ENCODE data around the gene C2orf69. TPM values are rescaled to one million over a fixed set of nuclear protein-coding genes. Genes with fewer than 3 reads are reported as not detected.

The C2orf69 gene, protein sequence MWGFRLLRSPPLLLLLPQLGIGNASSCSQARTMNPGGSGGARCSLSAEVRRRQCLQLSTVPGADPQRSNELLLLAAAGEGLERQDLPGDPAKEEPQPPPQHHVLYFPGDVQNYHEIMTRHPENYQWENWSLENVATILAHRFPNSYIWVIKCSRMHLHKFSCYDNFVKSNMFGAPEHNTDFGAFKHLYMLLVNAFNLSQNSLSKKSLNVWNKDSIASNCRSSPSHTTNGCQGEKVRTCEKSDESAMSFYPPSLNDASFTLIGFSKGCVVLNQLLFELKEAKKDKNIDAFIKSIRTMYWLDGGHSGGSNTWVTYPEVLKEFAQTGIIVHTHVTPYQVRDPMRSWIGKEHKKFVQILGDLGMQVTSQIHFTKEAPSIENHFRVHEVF
- total RNA-seq (10 to 100 TPM; 19.8 to 20.9 TPM), polyA plus RNA-seq (12.9 TPM)

DNA sequence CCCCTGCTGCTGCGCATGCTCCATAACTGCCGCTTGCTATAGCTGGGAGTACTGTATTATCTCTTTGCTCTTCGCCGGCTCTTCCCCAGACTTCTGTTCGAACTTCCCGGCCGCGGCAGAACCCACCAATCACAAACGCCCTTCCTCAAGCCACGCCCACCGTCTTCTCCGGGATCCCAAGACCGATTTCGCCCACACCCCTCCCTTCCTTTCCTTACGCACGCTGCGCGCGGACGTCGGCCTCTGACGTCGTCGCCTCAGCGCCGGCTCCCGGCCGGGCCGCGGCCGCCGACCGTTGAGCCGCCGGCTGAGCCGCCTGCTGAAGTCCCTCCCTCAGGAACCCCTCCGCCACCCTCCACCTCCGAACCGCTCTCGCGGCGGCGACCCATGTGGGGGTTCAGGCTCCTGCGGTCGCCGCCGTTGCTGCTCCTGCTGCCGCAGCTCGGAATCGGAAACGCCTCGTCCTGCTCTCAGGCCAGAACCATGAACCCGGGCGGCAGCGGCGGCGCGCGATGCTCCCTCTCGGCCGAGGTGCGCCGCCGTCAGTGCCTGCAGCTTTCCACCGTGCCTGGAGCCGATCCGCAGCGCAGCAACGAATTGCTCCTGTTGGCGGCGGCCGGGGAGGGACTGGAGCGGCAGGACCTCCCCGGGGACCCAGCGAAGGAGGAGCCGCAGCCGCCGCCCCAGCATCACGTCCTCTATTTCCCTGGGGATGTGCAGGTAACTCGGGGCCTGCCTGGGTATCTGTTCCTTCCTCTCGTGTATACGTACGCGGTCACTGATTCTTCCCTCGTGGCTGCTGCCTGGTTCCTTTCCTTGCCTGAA is at the start of gene C2orf69:
Gene C2orf69, plus strand, starts transcription at position 242 of the 825 bp plus-strand sequence. Its CDS starts 146 bp downstream, at position 388.
- POLR2A ChIA-PET: no interaction called here
- peak; percentile 80 to 89 (median 86) for DNase-seq
- peak within 1 kb of the TSS; percentile 81 for H3K27ac ChIP-seq (ENCODE audit: low read depth, low read length)
- peak within 1 kb of the TSS; percentile 94 for H3K4me3 ChIP-seq (ENCODE audit: low read length)
- peaks cover 2 to 14% of the 10 kb centered on the region in 2 donors for H3K27me3 Mint-ChIP-seq
- CTCF ChIA-PET: interaction anchor here (1.3 kb wide), 1 partner anchor 19 kb away, joined by 3 read pairs; no protein-coding TSS in a partner anchor
- H3K36me3 ChIP-seq (ENCODE audit: insufficient read depth, low read length): no peaks in the 10 kb centered on the region
- peaks cover 24% of the 10 kb centered on the region for H3K4me1 ChIP-seq (ENCODE audit: insufficient read depth, low read length)
- no peaks in the 10 kb centered on the region for H3K27me3 ChIP-seq (ENCODE audit: insufficient read depth, low read length, poor library complexity, severe bottlenecking)
- no peaks in the 10 kb centered on the region for H3K9me3 ChIP-seq (ENCODE audit: low read length)
- peak within 1 kb of the TSS; percentile 60 to 99 (median 97) for H3K27ac Mint-ChIP-seq
- H3K4me3 Mint-ChIP-seq: peak within 1 kb of the TSS; percentile 89 to 98 (median 95)
- peaks cover 35 to 49% (median 48%) of the 10 kb centered on the region in 3 donors for H3K4me1 Mint-ChIP-seq
- no peaks in the 10 kb centered on the region for H3K9me3 Mint-ChIP-seq
- peaks cover 5 to 20% (median 6%) of the 10 kb centered on the region in 3 donors for H3K36me3 Mint-ChIP-seq

DNA sequence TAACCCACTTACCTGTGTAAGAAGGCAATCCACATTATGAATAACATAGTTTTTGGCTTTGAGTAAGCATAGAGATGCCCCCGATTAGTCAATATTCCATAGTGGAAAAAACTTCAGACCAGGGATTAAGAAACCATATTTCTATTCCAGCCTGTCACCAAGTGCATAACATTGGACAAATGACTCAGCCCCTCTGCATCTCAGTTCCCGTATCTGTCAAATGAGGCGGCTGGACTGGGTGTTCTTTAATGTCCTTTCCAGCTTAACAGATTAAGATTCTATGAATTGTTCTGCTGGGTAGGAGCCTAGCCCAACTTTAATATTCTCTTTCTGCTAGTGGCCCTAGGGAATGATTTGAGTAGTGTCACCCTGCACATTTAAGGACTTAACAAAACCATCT is 48.3 kb upstream of the C2orf69 start:
- Histone ChIP-seq H3K4me3 (ENCODE audit: low read length) (no peak overlapping the region), H3K4me1 (ENCODE audit: insufficient read depth, low read length) (no peaks in the 10 kb centered on the region), H3K9me3 (ENCODE audit: low read length) (no peaks in the 10 kb centered on the region), H3K36me3 (ENCODE audit: insufficient read depth, low read length) (no peaks in the 10 kb centered on the region), H3K27ac (ENCODE audit: low read depth, low read length) (no peak overlapping the region), H3K27me3 (ENCODE audit: insufficient read depth, low read length, poor library complexity, severe bottlenecking) (no peaks in the 10 kb centered on the region)
- DNase-seq: no peak
- Mint-ChIP-seq H3K27ac (no peak overlapping the region), H3K4me3 (no peak overlapping the region), H3K27me3 (peaks cover 0 to 47% of the 10 kb centered on the region in 2 donors), H3K9me3 (no peaks in the 10 kb centered on the region), H3K4me1 (no peaks in the 10 kb centered on the region), H3K36me3 (no peaks in the 10 kb centered on the region)
- POLR2A ChIA-PET: no interaction called here
- CTCF ChIA-PET: interaction anchor here (1.3 to 1.7 kb wide), 2 partner anchors 10 to 13 kb away, joined by 3 to 4 read pairs; no protein-coding TSS in a partner anchor

DNA sequence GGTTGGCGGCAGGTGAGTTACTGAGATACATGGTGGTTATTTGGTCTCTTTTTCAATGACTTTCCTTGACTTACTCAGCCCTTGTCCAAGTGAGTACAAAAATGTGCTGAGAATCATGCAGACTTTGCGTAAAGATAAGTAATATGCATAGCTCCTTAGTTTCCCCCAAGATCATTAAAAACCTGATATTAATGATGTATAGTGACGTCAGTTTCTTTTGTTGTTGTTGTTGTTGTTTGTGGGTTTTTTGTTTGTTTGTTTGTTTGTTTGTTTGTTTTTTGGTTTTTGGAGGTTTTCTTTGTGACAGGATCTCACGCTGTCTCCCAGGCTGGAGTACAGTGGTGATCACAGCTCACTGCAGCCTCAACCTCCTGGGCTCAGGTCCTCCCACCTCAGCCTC is 45.2 kb upstream of the C2orf69 start:
- Mint-ChIP-seq H3K4me1 (no peaks in the 10 kb centered on the region), H3K4me3 (no peak overlapping the region), H3K36me3 (no peaks in the 10 kb centered on the region), H3K27me3 (peaks cover 0 to 48% of the 10 kb centered on the region in 2 donors), H3K27ac (no peak overlapping the region), H3K9me3 (no peaks in the 10 kb centered on the region)
- Histone ChIP-seq H3K9me3 (ENCODE audit: low read length) (no peaks in the 10 kb centered on the region), H3K27ac (ENCODE audit: low read depth, low read length) (no peak overlapping the region), H3K27me3 (ENCODE audit: insufficient read depth, low read length, poor library complexity, severe bottlenecking) (no peaks in the 10 kb centered on the region), H3K4me3 (ENCODE audit: low read length) (no peak overlapping the region), H3K36me3 (ENCODE audit: insufficient read depth, low read length) (no peaks in the 10 kb centered on the region), H3K4me1 (ENCODE audit: insufficient read depth, low read length) (no peaks in the 10 kb centered on the region)
- DNase-seq: no peak
- POLR2A ChIA-PET: no interaction called here
- CTCF ChIA-PET: no interaction called here

DNA sequence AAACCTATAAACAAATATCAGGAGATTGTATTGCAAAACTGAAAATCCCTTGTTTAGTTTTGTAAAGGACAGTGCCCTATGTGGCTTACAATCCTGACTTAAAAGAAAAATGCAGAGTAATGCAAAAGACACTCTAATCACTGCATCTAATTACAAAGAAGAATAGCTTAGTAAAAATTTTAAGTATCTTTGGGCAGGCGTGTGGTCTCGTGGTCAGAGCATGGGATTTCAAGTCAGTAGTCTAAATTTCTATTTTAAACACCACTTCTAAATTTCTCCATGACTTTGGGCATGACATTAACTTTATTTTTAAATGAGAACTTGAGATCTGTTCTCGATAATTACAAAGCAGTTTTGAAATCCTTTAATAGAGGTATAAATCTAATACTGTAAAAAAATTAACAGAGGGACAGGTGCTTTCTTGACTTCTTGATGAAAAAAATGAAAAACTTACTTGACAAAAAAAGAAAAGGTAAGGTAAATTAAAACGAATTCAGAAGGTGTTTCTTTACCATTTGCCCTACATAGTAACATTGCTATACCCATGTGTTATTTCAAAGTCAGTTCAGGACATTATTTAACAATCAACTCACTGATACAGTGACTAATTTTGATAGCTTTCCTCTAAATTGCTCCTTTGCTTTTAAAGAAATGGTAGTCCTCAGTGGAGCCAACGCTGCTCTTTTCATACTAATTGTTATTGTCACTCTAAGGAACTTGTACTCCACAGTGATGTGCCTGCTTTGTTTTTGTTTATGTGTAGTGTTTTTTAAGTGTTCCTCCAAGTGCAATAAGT is 42.5 kb upstream of the C2orf69 start:
- POLR2A ChIA-PET: interaction anchor here (0.6 kb wide), 1 partner anchor 37 kb away, joined by 3 read pairs; no protein-coding TSS in a partner anchor
- Histone ChIP-seq H3K36me3 (ENCODE audit: insufficient read depth, low read length) (no peaks in the 10 kb centered on the region), H3K27me3 (ENCODE audit: insufficient read depth, low read length, poor library complexity, severe bottlenecking) (no peaks in the 10 kb centered on the region), H3K9me3 (ENCODE audit: low read length) (no peaks in the 10 kb centered on the region), H3K4me1 (ENCODE audit: insufficient read depth, low read length) (no peaks in the 10 kb centered on the region), H3K27ac (ENCODE audit: low read depth, low read length) (no peak overlapping the region), H3K4me3 (ENCODE audit: low read length) (no peak overlapping the region)
- DNase-seq: no peak
- H3K27ac Mint-ChIP-seq: no peak overlapping the region
- no peak overlapping the region for H3K4me3 Mint-ChIP-seq
- peaks cover 3 to 40% of the 10 kb centered on the region in 2 donors for H3K27me3 Mint-ChIP-seq
- H3K4me1 Mint-ChIP-seq: no peaks in the 10 kb centered on the region
- CTCF ChIA-PET: no interaction called here
- no peaks in the 10 kb centered on the region for H3K9me3 Mint-ChIP-seq
- no peaks in the 10 kb centered on the region for H3K36me3 Mint-ChIP-seq

DNA sequence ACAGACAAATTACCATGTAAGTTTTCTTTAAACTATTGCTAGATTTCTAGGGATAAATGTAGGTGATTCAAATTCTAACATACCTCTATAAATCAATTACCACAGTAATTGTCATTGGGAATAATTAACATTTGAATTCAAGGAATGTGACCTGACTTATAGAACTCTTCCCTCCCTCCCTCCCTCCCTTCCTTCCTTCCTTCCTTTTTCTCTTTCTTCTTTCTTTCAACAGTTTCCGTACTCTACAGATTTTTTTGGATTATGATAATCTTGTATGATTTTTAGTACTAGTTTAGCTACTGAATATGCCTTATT is 41.9 kb upstream of the C2orf69 start:
- CTCF ChIA-PET: no interaction called here
- POLR2A ChIA-PET: no interaction called here

DNA sequence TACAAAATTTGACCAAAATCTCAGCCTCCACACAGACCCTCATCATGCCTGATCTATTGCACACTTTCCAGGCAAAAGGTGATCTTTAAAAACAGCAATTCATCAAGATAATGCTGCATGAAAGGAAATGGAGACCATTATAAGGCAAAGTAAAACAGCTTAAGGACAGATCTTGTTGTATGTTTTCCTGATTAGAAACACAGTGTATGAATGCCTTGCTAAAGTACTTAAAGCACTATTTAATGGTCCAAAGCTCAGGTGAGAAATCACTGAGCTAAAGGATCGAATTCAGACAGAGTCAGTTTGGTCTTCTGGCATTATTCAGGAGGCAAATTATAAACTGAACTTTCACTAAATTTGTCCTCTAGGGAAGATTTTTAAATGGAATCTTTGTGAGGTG is 41.4 kb upstream of the C2orf69 start:
- H3K4me3 ChIP-seq (ENCODE audit: low read length): no peak overlapping the region
- H3K4me1 Mint-ChIP-seq: no peaks in the 10 kb centered on the region

More for the DNA sequence above, 41.9 kb upstream of the C2orf69 start:
- DNase-seq: no peak
- no peak overlapping the region for H3K4me3 Mint-ChIP-seq
- H3K9me3 ChIP-seq (ENCODE audit: low read length): no peaks in the 10 kb centered on the region
- H3K27me3 ChIP-seq (ENCODE audit: insufficient read depth, low read length, poor library complexity, severe bottlenecking): no peaks in the 10 kb centered on the region
- H3K4me1 ChIP-seq (ENCODE audit: insufficient read depth, low read length): no peaks in the 10 kb centered on the region
- H3K4me3 ChIP-seq (ENCODE audit: low read length): no peak overlapping the region
- no peak overlapping the region for H3K27ac ChIP-seq (ENCODE audit: low read depth, low read length)
- H3K27ac Mint-ChIP-seq: no peak overlapping the region
- H3K36me3 ChIP-seq (ENCODE audit: insufficient read depth, low read length): no peaks in the 10 kb centered on the region
- H3K4me1 Mint-ChIP-seq: no peaks in the 10 kb centered on the region
- peaks cover 3 to 5% (median 5%) of the 10 kb centered on the region in 5 donors for H3K9me3 Mint-ChIP-seq
- peaks cover 0 to 4% (median 0%) of the 10 kb centered on the region in 3 donors for H3K36me3 Mint-ChIP-seq
- peaks cover 6 to 40% of the 10 kb centered on the region in 2 donors for H3K27me3 Mint-ChIP-seq

DNA sequence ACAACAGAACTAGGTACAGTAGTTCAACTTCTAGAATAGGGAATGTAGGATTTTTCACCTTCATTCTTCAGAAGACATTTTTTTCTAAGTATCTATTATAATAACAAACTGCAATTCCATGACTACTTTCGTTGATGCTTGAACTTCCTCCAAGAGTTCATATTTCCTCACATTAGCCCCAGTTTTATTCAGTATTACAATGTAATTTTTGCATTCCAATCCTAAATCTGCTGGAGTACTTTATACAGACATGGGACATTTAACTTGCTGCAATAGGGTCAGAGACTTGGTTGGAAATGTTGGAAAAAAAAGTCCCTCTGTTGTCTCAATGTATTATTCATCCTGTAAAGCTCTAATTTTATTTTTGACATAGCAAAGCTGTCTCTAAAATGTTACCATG is 40.5 kb upstream of the C2orf69 start:
- Mint-ChIP-seq H3K27ac (no peak overlapping the region), H3K4me3 (no peak overlapping the region), H3K4me1 (no peaks in the 10 kb centered on the region), H3K36me3 (peaks cover 0 to 15% (median 0%) of the 10 kb centered on the region in 3 donors), H3K27me3 (peaks cover 9 to 50% of the 10 kb centered on the region in 2 donors), H3K9me3 (peaks cover 10 to 17% (median 15%) of the 10 kb centered on the region in 5 donors)
- no peaks in the 10 kb centered on the region for H3K9me3 ChIP-seq (ENCODE audit: low read length)
- no peak overlapping the region for H3K4me3 ChIP-seq (ENCODE audit: low read length)
- POLR2A ChIA-PET: no interaction called here
- DNase-seq: no peak
- CTCF ChIA-PET: no interaction called here
- H3K27me3 ChIP-seq (ENCODE audit: insufficient read depth, low read length, poor library complexity, severe bottlenecking): no peaks in the 10 kb centered on the region
- no peaks in the 10 kb centered on the region for H3K36me3 ChIP-seq (ENCODE audit: insufficient read depth, low read length)
- H3K4me1 ChIP-seq (ENCODE audit: insufficient read depth, low read length): no peaks in the 10 kb centered on the region
- no peak overlapping the region for H3K27ac ChIP-seq (ENCODE audit: low read depth, low read length)

More for the DNA sequence above, 41.4 kb upstream of the C2orf69 start:
- H3K4me3 Mint-ChIP-seq: no peak overlapping the region
- peaks cover 0 to 9% (median 0%) of the 10 kb centered on the region in 3 donors for H3K36me3 Mint-ChIP-seq
- H3K9me3 ChIP-seq (ENCODE audit: low read length): no peaks in the 10 kb centered on the region
- peaks cover 7 to 10% (median 10%) of the 10 kb centered on the region in 5 donors for H3K9me3 Mint-ChIP-seq
- no peaks in the 10 kb centered on the region for H3K27me3 ChIP-seq (ENCODE audit: insufficient read depth, low read length, poor library complexity, severe bottlenecking)
- H3K27ac ChIP-seq (ENCODE audit: low read depth, low read length): no peak overlapping the region
- peaks cover 6 to 45% of the 10 kb centered on the region in 2 donors for H3K27me3 Mint-ChIP-seq
- no peak for DNase-seq
- CTCF ChIA-PET: no interaction called here
- POLR2A ChIA-PET: no interaction called here
- H3K27ac Mint-ChIP-seq: no peak overlapping the region
- H3K4me1 ChIP-seq (ENCODE audit: insufficient read depth, low read length): no peaks in the 10 kb centered on the region
- H3K36me3 ChIP-seq (ENCODE audit: insufficient read depth, low read length): no peaks in the 10 kb centered on the region
